CD4-positive, CD25-positive, alpha-beta regulatory T cell (primary cell): ENCODE data around the gene COX19. TPM values are rescaled to one million over a fixed set of nuclear protein-coding genes. Genes with fewer than 3 reads are reported as not detected.
"Not testable (repeated sequence)": the region's sequence is repeated elsewhere in the genome, so short reads cannot be mapped to it uniquely, and the experiment has no call there.

Experiments
- ATAC-seq, 2 donors: fragments of 150-1000 bp; cut with Tn5 transposase; one replicate each; pipeline ENCODE4 v1.10.0; 2021; ENCODE audit warnings: low read depth in 2 of 2, moderate number of reproducible peaks in 2 of 2, moderate library complexity in 1 of 2
- DNase-seq, 3 donors: peaks; one replicate each; pipeline versions ENCODE4 v3.0.0 to v3.0.0-alpha.2; 2012 to 2022; ENCODE audit warnings: mixed read lengths in 1 of 3
- H3K27ac ChIP-seq: one replicate; pipeline ENCODE4 v1.7.0; 2013; ENCODE audit warnings: mild to moderate bottlenecking, low read length; ENCODE audit not compliant: insufficient read depth, poor library complexity, severe bottlenecking
- H3K27me3 ChIP-seq: one replicate; pipeline ENCODE4 v1.7.0; 2013; ENCODE audit warnings: low read length; ENCODE audit not compliant: control insufficient read depth, insufficient read depth
- H3K36me3 ChIP-seq: one replicate; pipeline ENCODE4 v1.7.0; 2013; ENCODE audit warnings: mild to moderate bottlenecking, low read length, moderate library complexity; ENCODE audit not compliant: control insufficient read depth, insufficient read depth
- H3K4me1 ChIP-seq: 2 replicates; pipeline ENCODE4 v1.7.0; 2013; ENCODE audit warnings: mild to moderate bottlenecking, low read length; ENCODE audit not compliant: insufficient read depth, control insufficient read depth, poor library complexity, severe bottlenecking
- H3K4me3 ChIP-seq: one replicate; pipeline ENCODE4 v1.7.0; 2013; ENCODE audit warnings: low read depth, mild to moderate bottlenecking, low read length, moderate library complexity
- H3K9me3 ChIP-seq, 2 experiments: 1 replicate in 1 of 2; 2 replicates in 1 of 2; pipeline ENCODE4 v1.7.0; 2013; ENCODE audit warnings: low read length in 2 of 2, mild to moderate bottlenecking in 1 of 2, moderate library complexity in 1 of 2; ENCODE audit not compliant: control insufficient read depth in 2 of 2
- H3K27ac Mint-ChIP-seq, 3 donors: one replicate each; pipeline ENCODE4 v1.8.0; 2020 to 2022; ENCODE audit warnings: mild to moderate bottlenecking in 3 of 3, mixed read lengths in 3 of 3, moderate library complexity in 2 of 3
- H3K27me3 Mint-ChIP-seq: one replicate; pipeline ENCODE4 v1.8.0; 2022; ENCODE audit warnings: mild to moderate bottlenecking, mixed read lengths
- H3K36me3 Mint-ChIP-seq: one replicate; pipeline ENCODE4 v1.8.0; 2020; ENCODE audit warnings: mixed read lengths
- H3K4me1 Mint-ChIP-seq, 4 donors: one replicate each; pipeline ENCODE4 v1.8.0; 2020 to 2022; ENCODE audit warnings: mixed read lengths in 4 of 4, mild to moderate bottlenecking in 1 of 4
- H3K4me3 Mint-ChIP-seq, 4 donors: one replicate each; pipeline ENCODE4 v1.8.0; 2020 to 2022; ENCODE audit warnings: mild to moderate bottlenecking in 4 of 4, mixed read lengths in 4 of 4, moderate library complexity in 3 of 4
- H3K9me3 Mint-ChIP-seq, 7 donors: one replicate each; pipeline ENCODE4 v1.8.0; 2020 to 2022; ENCODE audit warnings: mixed read lengths in 7 of 7, mild to moderate bottlenecking in 3 of 7, moderate library complexity in 2 of 7
- polyA plus RNA-seq, 4 donors: library from polyadenylated mRNA; unstranded; fragments of 300-500 nt; fragmentation: Illumina TruSeq; gene quantifications; one replicate each; pipeline ENCODE4 v1.2.3, GENCODE V29; 2021
- total RNA-seq: library from RNA; stranded (reverse); gene quantifications from one replicate; pipeline ENCODE4 v1.2.3, GENCODE V29; 2022

COX19 gene
- total and polyA plus RNA-seq, 5 donors from 2014 or later = 18.3 to 36.8 (median 24.9) TPM

GRCh38 chr7:962401-963081, 12.8 kb downstream of the COX19 start:
- Histone ChIP-seq H3K27ac (no peak overlapping the region), H3K27me3 (no peaks in the 10 kb centered on the region), H3K4me1 (peaks cover 20% of the 10 kb centered on the region), H3K9me3 (no peaks in the 10 kb centered on the region), H3K4me3 (no peak overlapping the region), H3K36me3 (peaks cover 7% of the 10 kb centered on the region)
- no peak overlapping the region for H3K4me3 Mint-ChIP-seq
- H3K9me3 Mint-ChIP-seq = peaks cover 0 to 1% (median 0%) of the 10 kb centered on the region in 7 donors
- ATAC-seq (no peak), DNase-seq (no peak)
- H3K36me3 Mint-ChIP-seq = peaks cover 3% of the 10 kb centered on the region
- H3K27me3 Mint-ChIP-seq = peaks cover 21% of the 10 kb centered on the region
- H3K4me1 Mint-ChIP-seq = peaks cover 0 to 21% (median 11%) of the 10 kb centered on the region in 4 donors
- no peak overlapping the region for H3K27ac Mint-ChIP-seq

GRCh38 chr7:961546-962400, 13.6 kb downstream of the COX19 start:
- no peak for ATAC-seq
- Histone ChIP-seq H3K36me3 (no peaks in the 10 kb centered on the region), H3K27me3 (no peaks in the 10 kb centered on the region), H3K9me3 (no peaks in the 10 kb centered on the region), H3K4me3 (no peak overlapping the region), H3K27ac (no peak overlapping the region), H3K4me1 (peaks cover 20% of the 10 kb centered on the region)
- Mint-ChIP-seq H3K4me1 (peaks cover 0 to 21% (median 11%) of the 10 kb centered on the region in 4 donors), H3K4me3 (peak overlapping the region in 2 of 4 donors; percentile 45 to 68), H3K9me3 (peaks cover 0 to 1% (median 0%) of the 10 kb centered on the region in 7 donors), H3K27me3 (peaks cover 26% of the 10 kb centered on the region), H3K27ac (peak overlapping the region in 1 of 3 donors; percentile 52), H3K36me3 (peaks cover 3% of the 10 kb centered on the region)
- no peak for DNase-seq

- H3K27me3 ChIP-seq, H3K9me3 Mint-ChIP-seq, H3K9me3 ChIP-seq, H3K27ac Mint-ChIP-seq, H3K36me3 ChIP-seq, ATAC-seq, H3K4me3 ChIP-seq, H3K27ac ChIP-seq, DNase-seq, H3K36me3 Mint-ChIP-seq: not testable (repeated sequence)
- peaks cover 0 to 17% (median 7%) of the 10 kb centered on the region in 4 donors for H3K4me1 Mint-ChIP-seq
- H3K4me3 Mint-ChIP-seq = peak overlapping the region in 1 of 4 donors; percentile 68
- peaks cover 27% of the 10 kb centered on the region for H3K27me3 Mint-ChIP-seq
- H3K4me1 ChIP-seq = peaks cover 20% of the 10 kb centered on the region
Observed at GRCh38 chr7:960972-961371, 14.4 kb downstream of the COX19 start.

GRCh38 chr7:960269-960871, 15.0 kb downstream of the COX19 start:
- H3K27me3 ChIP-seq = no peaks in the 10 kb centered on the region
- no peak overlapping the region for H3K27ac ChIP-seq
- H3K27ac Mint-ChIP-seq = no peak overlapping the region
- no peaks in the 10 kb centered on the region for H3K36me3 Mint-ChIP-seq
- peaks cover 20% of the 10 kb centered on the region for H3K4me1 ChIP-seq
- peaks cover 0 to 15% (median 5%) of the 10 kb centered on the region in 4 donors for H3K4me1 Mint-ChIP-seq
- no peak overlapping the region for H3K4me3 ChIP-seq
- H3K27me3 Mint-ChIP-seq = peaks cover 29% of the 10 kb centered on the region
- no peaks in the 10 kb centered on the region for H3K9me3 ChIP-seq
- no peak for ATAC-seq
- no peaks in the 10 kb centered on the region for H3K36me3 ChIP-seq
- H3K4me3 Mint-ChIP-seq = no peak overlapping the region
- H3K9me3 Mint-ChIP-seq = peaks cover 0 to 1% (median 0%) of the 10 kb centered on the region in 7 donors
- DNase-seq = no peak

GRCh38 chr7:959740-960139, 15.6 kb downstream of the COX19 start:
- H3K4me3 Mint-ChIP-seq, DNase-seq, H3K4me3 ChIP-seq, H3K27ac Mint-ChIP-seq, H3K36me3 Mint-ChIP-seq, H3K9me3 Mint-ChIP-seq, H3K36me3 ChIP-seq, H3K27me3 ChIP-seq, H3K9me3 ChIP-seq, ATAC-seq, H3K27ac ChIP-seq: not testable (repeated sequence)
- Mint-ChIP-seq H3K27me3 (peaks cover 29% of the 10 kb centered on the region), H3K4me1 (peaks cover 0 to 11% (median 3%) of the 10 kb centered on the region in 4 donors)
- peaks cover 18% of the 10 kb centered on the region for H3K4me1 ChIP-seq

GRCh38 chr7:959271-959670, 16.1 kb downstream of the COX19 start:
- Histone ChIP-seq H3K9me3 (no peaks in the 10 kb centered on the region), H3K27ac (no peak overlapping the region), H3K36me3 (no peaks in the 10 kb centered on the region), H3K4me1 (peaks cover 13% of the 10 kb centered on the region), H3K27me3 (no peaks in the 10 kb centered on the region), H3K4me3 (no peak overlapping the region)
- DNase-seq = no peak
- H3K4me1 Mint-ChIP-seq = peaks cover 0 to 10% (median 2%) of the 10 kb centered on the region in 4 donors
- ATAC-seq = no peak
- H3K9me3 Mint-ChIP-seq = peaks cover 0 to 1% (median 0%) of the 10 kb centered on the region in 7 donors
- no peaks in the 10 kb centered on the region for H3K36me3 Mint-ChIP-seq
- no peak overlapping the region for H3K4me3 Mint-ChIP-seq
- no peak overlapping the region for H3K27ac Mint-ChIP-seq
- H3K27me3 Mint-ChIP-seq = peaks cover 28% of the 10 kb centered on the region

GRCh38 chr7:958221-959200, 16.8 kb downstream of the COX19 start:
- Histone ChIP-seq H3K9me3 (no peaks in the 10 kb centered on the region), H3K27me3 (no peaks in the 10 kb centered on the region), H3K4me3 (no peak overlapping the region), H3K27ac (no peak overlapping the region), H3K36me3 (no peaks in the 10 kb centered on the region), H3K4me1 (peaks cover 10% of the 10 kb centered on the region)
- Mint-ChIP-seq H3K27ac (no peak overlapping the region), H3K4me1 (peaks cover 0 to 8% (median 1%) of the 10 kb centered on the region in 4 donors), H3K36me3 (no peaks in the 10 kb centered on the region), H3K27me3 (peaks cover 27% of the 10 kb centered on the region), H3K9me3 (peaks cover 0 to 1% (median 0%) of the 10 kb centered on the region in 7 donors), H3K4me3 (no peak overlapping the region)
- DNase-seq = no peak
- no peak for ATAC-seq
